IMR-90 (cell line): Measurements from ENCODE around the gene LRRC4C. TPM values are rescaled to one million over a fixed set of nuclear protein-coding genes. Genes with fewer than 3 reads are reported as not detected.

Experiments used
- ATAC-seq: fragments of 200-7000 bp; cut with Tn5 transposase; 2 replicates; pipeline ENCODE4 v1.9.1; 2020; ENCODE audit warnings: low read depth, mild to moderate bottlenecking, moderate library complexity
- BruUV-seq: library from RNA; stranded (reverse); fragments of 400-500 nt; replicated peaks from 2 replicates; lab custom pipeline; 2021; lab: Mats Ljungman, UMichigan
- CTCF ChIA-PET: fragments of 300-600 bp; formaldehyde crosslinking; extraction: SDS; loops from one replicate; lab custom pipeline; 2021; ENCODE audit warnings: antibody characterized with exemption; lab: Yijun Ruan, JAX
- POLR2A ChIA-PET: fragments of 300-600 bp; sonication (Branson Sonifier 250); formaldehyde crosslinking; loops from one replicate; lab custom pipeline; 2022; ENCODE audit warnings: antibody characterized with exemption; ENCODE audit not compliant: unreplicated experiment; lab: Charles Lee
- DNase-seq: peaks from one replicate; pipeline ENCODE4 v3.0.0; 2013
- H2AFZ ChIP-seq: replicated peaks from 2 replicates; pipeline ENCODE3; 2013; ENCODE audit warnings: low read length, mild to moderate bottlenecking; ENCODE audit not compliant: poor library complexity
- H2AK5ac ChIP-seq: 2 replicates; pipeline ENCODE4 v1.6.1; 2013; ENCODE audit warnings: low read depth, low read length, inconsistent platforms
- H2AK9ac ChIP-seq: replicated peaks from 2 replicates; pipeline ENCODE3; 2013; ENCODE audit warnings: mild to moderate bottlenecking, low read depth, low read length, moderate library complexity; ENCODE audit not compliant: poor library complexity
- H2BK120ac ChIP-seq: 2 replicates; pipeline ENCODE4 v1.6.1; 2013; ENCODE audit warnings: low read depth, low read length, inconsistent platforms
- H2BK15ac ChIP-seq: 3 replicates; pipeline ENCODE4 v1.6.1; 2013; ENCODE audit warnings: low read depth, low read length, inconsistent platforms
- H2BK20ac ChIP-seq: 2 replicates; pipeline ENCODE4 v1.6.1; 2013; ENCODE audit warnings: low read depth, mild to moderate bottlenecking, inconsistent platforms, low read length, moderate library complexity
- H2BK5ac ChIP-seq: 2 replicates; pipeline ENCODE4 v1.6.1; 2013; ENCODE audit warnings: mild to moderate bottlenecking, low read depth, low read length, inconsistent platforms; ENCODE audit not compliant: poor library complexity, severe bottlenecking
- H3K14ac ChIP-seq: replicated peaks from 2 replicates; pipeline ENCODE4 v1.6.1; 2013; ENCODE audit warnings: low read depth, low read length, inconsistent platforms
- H3K18ac ChIP-seq: 2 replicates; pipeline ENCODE4 v1.6.1; 2013; ENCODE audit warnings: low read depth, low read length, control low read depth
- H3K23ac ChIP-seq: 2 replicates; pipeline ENCODE4 v1.6.1; 2013; ENCODE audit warnings: low read depth, low read length, inconsistent platforms
- H3K27ac ChIP-seq: 2 replicates; pipeline ENCODE4 v1.5.1; 2013; ENCODE audit warnings: mild to moderate bottlenecking, control low read depth, low read length; ENCODE audit not compliant: insufficient read depth
- H3K27me3 ChIP-seq: 2 replicates; pipeline ENCODE4 v1.6.1; 2013; ENCODE audit warnings: low read length; ENCODE audit not compliant: control insufficient read depth, insufficient read depth
- H3K36me3 ChIP-seq: 2 replicates; pipeline ENCODE4 v1.6.1; 2013; ENCODE audit warnings: low read length, mixed read lengths; ENCODE audit not compliant: control insufficient read depth, insufficient read depth
- H3K4ac ChIP-seq: 2 replicates; pipeline ENCODE4 v1.6.1; 2013; ENCODE audit warnings: low read depth, low read length, inconsistent platforms
- H3K4me1 ChIP-seq: 2 replicates; pipeline ENCODE4 v1.6.1; 2013; ENCODE audit warnings: low read length, mixed read lengths; ENCODE audit not compliant: control insufficient read depth, insufficient read depth
- H3K4me2 ChIP-seq: 2 replicates; pipeline ENCODE4 v1.6.1; 2013; ENCODE audit warnings: low read depth, mild to moderate bottlenecking, control low read depth, low read length, moderate library complexity
- H3K4me3 ChIP-seq: 2 replicates; pipeline ENCODE4 v1.5.1; 2013; ENCODE audit warnings: low read depth, mild to moderate bottlenecking, control low read depth, low read length, moderate library complexity; ENCODE audit not compliant: insufficient read depth
- H3K56ac ChIP-seq: 2 replicates; pipeline ENCODE4 v1.6.1; 2013; ENCODE audit warnings: low read length, inconsistent platforms; ENCODE audit not compliant: insufficient read depth; ENCODE audit errors: extremely low read depth
- H3K79me1 ChIP-seq, 2 experiments: 2 replicates each; pipeline ENCODE4 v1.6.1; 2013; ENCODE audit warnings: low read length in 2 of 2, inconsistent platforms in 1 of 2, low read depth in 1 of 2
- H3K9ac ChIP-seq: 2 replicates; pipeline ENCODE4 v1.6.1; 2013; ENCODE audit warnings: low read depth, low read length, control low read depth
- H3K9me1 ChIP-seq: 2 replicates; pipeline ENCODE4 v1.6.1; 2013; ENCODE audit warnings: low read length, inconsistent platforms; ENCODE audit not compliant: insufficient read depth
- H3K9me3 ChIP-seq: 2 replicates; pipeline ENCODE4 v1.6.1; 2013; ENCODE audit warnings: low read length; ENCODE audit not compliant: control insufficient read depth, insufficient read depth
- H4K20me1 ChIP-seq: 2 replicates; pipeline ENCODE4 v1.6.1; 2013; ENCODE audit warnings: low read length, inconsistent platforms; ENCODE audit not compliant: insufficient read depth
- H4K5ac ChIP-seq: 2 replicates; pipeline ENCODE4 v1.6.1; 2013; ENCODE audit warnings: mild to moderate bottlenecking, low read depth, low read length, control low read depth
- H4K8ac ChIP-seq, 2 experiments: 2 replicates each; pipeline ENCODE4 v1.6.1; 2013; ENCODE audit warnings: low read depth in 2 of 2, low read length in 2 of 2, control low read depth in 1 of 2, inconsistent platforms in 1 of 2
- H4K91ac ChIP-seq: 2 replicates; pipeline ENCODE4 v1.6.1; 2013; ENCODE audit warnings: low read depth, low read length, inconsistent platforms; ENCODE audit not compliant: insufficient read depth
- RCOR1 ChIP-seq: IDR thresholded peaks from 2 replicates; pipeline ENCODE4 v1.6.1; 2012; ENCODE audit warnings: mild to moderate bottlenecking, low read length, improper control_type of control experiment; ENCODE audit not compliant: insufficient replicate concordance
- dilution Hi-C: fragments of 300-500 bp; cut with HindIII; formaldehyde crosslinking; loops from one replicate; pipeline ENCODE4 v1.14.3; 2018; ENCODE audit warnings: low sequenced_read_pairs; ENCODE audit not compliant: unreplicated experiment
- in situ Hi-C: fragments of 300-500 bp; cut with MboI; formaldehyde crosslinking; loops from 3 replicates; pipeline ENCODE4 v1.14.3; 2019; ENCODE audit warnings: low sequenced_read_pairs, inconsistent platforms, mixed read lengths
- intact Hi-C: fragments of 100-400 bp; cut with micrococcal nuclease; formaldehyde crosslinking; loops from 2 replicates; pipeline ENCODE4 v1.10.0; 2022
- polyA plus RNA-seq, 3 experiments: library from polyadenylated mRNA; depleted of rRNA; stranded (reverse); fragments of >200 nt; gene quantifications; 2 replicates each; pipeline ENCODE4 v1.2.3, GENCODE V29; 2012; ENCODE audit warnings: low replicate concordance in 1 of 3
- total RNA-seq: library from RNA; depleted of rRNA; stranded (reverse); fragments of >200 nt; gene quantifications from 2 replicates; pipeline ENCODE4 v1.2.3, GENCODE V29; 2012

LRRC4C gene
- total and polyA plus RNA-seq, 2 of the 4 experiments (the other 2 are of a cell fraction), result under 0.01 to 0.03 TPM

GRCh38 chr11:40316171-40316570, 1143.3 kb downstream of the LRRC4C start:
- no peak for ATAC-seq
- Histone ChIP-seq H3K79me1 (no peaks in the 10 kb centered on the region), H3K27me3 (no peaks in the 10 kb centered on the region), H2BK15ac (no peak overlapping the region), H2AK5ac (no peak overlapping the region), H4K5ac (no peak overlapping the region), H3K4me2 (no peak overlapping the region), H4K20me1 (no peaks in the 10 kb centered on the region), H3K4me3 (no peak overlapping the region), H3K56ac (no peak overlapping the region), H2AK9ac (no peak overlapping the region), H3K9ac (no peak overlapping the region), H3K36me3 (no peaks in the 10 kb centered on the region), H3K4ac (no peak overlapping the region), H3K4me1 (no peaks in the 10 kb centered on the region), H2AFZ (no peak overlapping the region), H3K9me3 (no peaks in the 10 kb centered on the region), H3K9me1 (no peaks in the 10 kb centered on the region), H3K14ac (no peak overlapping the region), H4K91ac (no peak overlapping the region), H2BK20ac (no peak overlapping the region), H3K27ac (no peak overlapping the region), H2BK5ac (no peak overlapping the region), H3K23ac (no peak overlapping the region), H3K18ac (no peak overlapping the region), H4K8ac (no peak overlapping the region), H2BK120ac (no peak overlapping the region)
- ChIA-PET POLR2A (no interaction called here), CTCF (no interaction called here)
- BruUV-seq, result no TSS peak
- intact Hi-C loops, result no loop called here
- no peak for TF ChIP-seq RCOR1
- no peak for DNase-seq
- in situ Hi-C loops, result loop anchor here (25.0 kb wide), 1 partner anchor 896 kb away; no protein-coding TSS in a partner anchor
- dilution Hi-C loops, result no loop called here
